HepG2 (cell line): Measurements from ENCODE around the gene ALDH18A1. TPM values are rescaled to one million over a fixed set of nuclear protein-coding genes. Genes with fewer than 3 reads are reported as not detected.

Experiments
- ASH2L ChIP-seq: fragments of 300-600, 200-600 bp; sonication (generic); IDR thresholded peaks from 2 replicates; pipeline ENCODE4 v1.7.0; 2017; ENCODE audit warnings: low read depth, mild to moderate bottlenecking, moderate library complexity, mixed read lengths, low read length; ENCODE audit not compliant: insufficient read length
- CREM ChIP-seq, 2 experiments: sonication (generic) in 1 of 2; formaldehyde crosslinking in 1 of 2; IDR thresholded peaks; 2 replicates each; pipeline versions ENCODE4 v1.4.0 to v1.6.1; 2016 to 2020; ENCODE audit warnings: antibody characterized with exemption in 1 of 2, mild to moderate bottlenecking in 1 of 2, missing genetic modification reagents in 1 of 2
- HMG20B ChIP-seq: conservative IDR thresholded peaks from 2 replicates; pipeline ENCODE4 v1.6.1; 2016; ENCODE audit warnings: missing genetic modification reagents, missing compliant biosample characterization
- JUND ChIP-seq: sonication (generic); formaldehyde crosslinking; IDR thresholded peaks from 2 replicates; pipeline ENCODE4 v1.8.0; 2022; ENCODE audit warnings: mild to moderate bottlenecking, missing genetic modification reagents
- KDM4B ChIP-seq: sonication (generic); formaldehyde crosslinking; IDR thresholded peaks from 2 replicates; pipeline ENCODE4 v1.4.0; 2020; ENCODE audit warnings: missing genetic modification reagents
- MED1 ChIP-seq: sonication (generic); formaldehyde crosslinking; IDR thresholded peaks from 2 replicates; pipeline ENCODE4 v1.4.0; 2020; ENCODE audit warnings: missing genetic modification reagents
- NFKB2 ChIP-seq: sonication (generic); formaldehyde crosslinking; IDR thresholded peaks from 2 replicates; pipeline ENCODE4 v1.4.0; 2020; ENCODE audit warnings: missing genetic modification reagents, borderline replicate concordance
- RFXANK ChIP-seq: IDR thresholded peaks from 2 replicates; pipeline ENCODE4 v1.6.1; 2016
- SPEN ChIP-seq: sonication (generic); formaldehyde crosslinking; IDR thresholded peaks from 2 replicates; pipeline ENCODE4 v1.5.1; 2020; ENCODE audit warnings: low read depth, mild to moderate bottlenecking, missing genetic modification reagents
- SRF ChIP-seq: IDR thresholded peaks from 2 replicates; pipeline ENCODE4 v1.6.1; 2011; ENCODE audit warnings: mild to moderate bottlenecking, low read depth, low read length, moderate library complexity
- SRSF4 ChIP-seq: fragments of 200-400 bp; formaldehyde crosslinking; IDR thresholded peaks from one replicate; pipeline ENCODE4 v1.6.1; 2018; ENCODE audit warnings: mild to moderate bottlenecking, low read depth, low read length, moderate library complexity; ENCODE audit not compliant: poor library complexity, severe bottlenecking
- TCF7 ChIP-seq: sonication (generic); IDR thresholded peaks from 2 replicates; pipeline ENCODE4 v1.6.1; 2016; ENCODE audit warnings: antibody characterized with exemption, low read depth
- TOE1 ChIP-seq: sonication (generic); formaldehyde crosslinking; IDR thresholded peaks from 2 replicates; pipeline ENCODE4 v1.4.0; 2020; ENCODE audit warnings: mild to moderate bottlenecking, missing genetic modification reagents
- ZBTB10 ChIP-seq: sonication (generic); formaldehyde crosslinking; IDR thresholded peaks from 2 replicates; pipeline ENCODE4 v1.4.0; 2020; ENCODE audit warnings: missing genetic modification reagents, borderline replicate concordance
- ZBTB42 ChIP-seq: sonication (generic); formaldehyde crosslinking; IDR thresholded peaks from 2 replicates; pipeline ENCODE4 v1.5.0; 2020; ENCODE audit warnings: mild to moderate bottlenecking, missing genetic modification reagents
- ZFP90 ChIP-seq: sonication (generic); formaldehyde crosslinking; IDR thresholded peaks from 2 replicates; pipeline ENCODE4 v1.8.0; 2022; ENCODE audit warnings: missing genetic modification reagents, mild to moderate bottlenecking, inconsistent platforms, borderline replicate concordance
- ZNF121 ChIP-seq: sonication (generic); formaldehyde crosslinking; IDR thresholded peaks from 2 replicates; pipeline ENCODE4 v1.5.0; 2020; ENCODE audit warnings: mild to moderate bottlenecking, missing genetic modification reagents
- ZNF605 ChIP-seq: sonication (generic); formaldehyde crosslinking; IDR thresholded peaks from 2 replicates; pipeline ENCODE4 v1.8.0; 2022; ENCODE audit warnings: mild to moderate bottlenecking, missing genetic modification reagents
- ZNF737 ChIP-seq: sonication (generic); formaldehyde crosslinking; IDR thresholded peaks from 2 replicates; pipeline ENCODE4 v1.5.0; 2020; ENCODE audit warnings: missing genetic modification reagents, mild to moderate bottlenecking, borderline replicate concordance
- ZNF850 ChIP-seq: sonication (generic); formaldehyde crosslinking; conservative IDR thresholded peaks from 2 replicates; pipeline ENCODE4 v1.9.0; 2021; ENCODE audit warnings: mild to moderate bottlenecking, missing genetic modification reagents
- polyA plus RNA-seq, 8 experiments: library from polyadenylated mRNA; depleted of rRNA in 3 of 8; stranded (reverse) in 7 of 8; unstranded in 1 of 8; fragments of >200 nt; fragmentation: Illumina TruSeq in 4 of 8; extraction: Trizol in 4 of 8; gene quantifications; 2 replicates each; pipeline versions ENCODE4 v1.2.1 to v1.2.3, GENCODE V29; 2011 to 2016; ENCODE audit warnings: low read depth in 4 of 8, missing spikeins in 1 of 8, mixed read lengths in 1 of 8; ENCODE audit not compliant: insufficient read depth in 1 of 8
- total RNA-seq, 5 experiments: library from RNA; depleted of rRNA; stranded (reverse); fragments of >200 nt; fragmentation: Illumina TruSeq; extraction: Trizol; gene quantifications; 2 replicates each; pipeline ENCODE4 v1.2.3, GENCODE V29; 2016; ENCODE audit warnings: low read depth in 1 of 5
- TF ChIP-seq, protein P1 (sequence below): sonication (generic); formaldehyde crosslinking; IDR thresholded peaks from 2 replicates; pipeline ENCODE4 v1.9.0; 2021; ENCODE audit warnings: missing genetic modification reagents, borderline replicate concordance
- TF ChIP-seq, protein P2 (sequence below): sonication (generic); formaldehyde crosslinking; IDR thresholded peaks from 2 replicates; pipeline ENCODE4 v1.5.1; 2020; ENCODE audit warnings: missing genetic modification reagents, mild to moderate bottlenecking, borderline replicate concordance

Gene ALDH18A1
- total and polyA plus RNA-seq, 2 of the 13 experiments (the other 11 are each of a cell fraction or from before 2014, with no cell fraction given) = 180 to 263 TPM

- no peak for TF ChIP-seq ZBTB42 (CRISPR knock-in tag)
- TF ChIP-seq MED1 (CRISPR knock-in tag) = peak; percentile 59
- no peak for TF ChIP-seq ZNF850
- TF ChIP-seq ZNF121 (CRISPR knock-in tag) = peak; percentile 33; the same call in 1 of the 2 replicates
- TF ChIP-seq TOE1 (CRISPR knock-in tag) = no peak
- TF ChIP-seq, protein P1, sequence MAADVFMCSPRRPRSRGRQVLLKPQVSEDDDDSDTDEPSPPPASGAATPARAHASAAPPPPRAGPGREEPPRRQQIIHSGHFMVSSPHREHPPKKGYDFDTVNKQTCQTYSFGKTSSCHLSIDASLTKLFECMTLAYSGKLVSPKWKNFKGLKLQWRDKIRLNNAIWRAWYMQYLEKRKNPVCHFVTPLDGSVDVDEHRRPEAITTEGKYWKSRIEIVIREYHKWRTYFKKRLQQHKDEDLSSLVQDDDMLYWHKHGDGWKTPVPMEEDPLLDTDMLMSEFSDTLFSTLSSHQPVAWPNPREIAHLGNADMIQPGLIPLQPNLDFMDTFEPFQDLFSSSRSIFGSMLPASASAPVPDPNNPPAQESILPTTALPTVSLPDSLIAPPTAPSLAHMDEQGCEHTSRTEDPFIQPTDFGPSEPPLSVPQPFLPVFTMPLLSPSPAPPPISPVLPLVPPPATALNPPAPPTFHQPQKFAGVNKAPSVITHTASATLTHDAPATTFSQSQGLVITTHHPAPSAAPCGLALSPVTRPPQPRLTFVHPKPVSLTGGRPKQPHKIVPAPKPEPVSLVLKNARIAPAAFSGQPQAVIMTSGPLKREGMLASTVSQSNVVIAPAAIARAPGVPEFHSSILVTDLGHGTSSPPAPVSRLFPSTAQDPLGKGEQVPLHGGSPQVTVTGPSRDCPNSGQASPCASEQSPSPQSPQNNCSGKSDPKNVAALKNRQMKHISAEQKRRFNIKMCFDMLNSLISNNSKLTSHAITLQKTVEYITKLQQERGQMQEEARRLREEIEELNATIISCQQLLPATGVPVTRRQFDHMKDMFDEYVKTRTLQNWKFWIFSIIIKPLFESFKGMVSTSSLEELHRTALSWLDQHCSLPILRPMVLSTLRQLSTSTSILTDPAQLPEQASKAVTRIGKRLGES (CRISPR knock-in tag) = 0 out of 2 replicates have a peak, but pooled peaks have one; percentile 53
- no peak for TF ChIP-seq HMG20B (CRISPR knock-in tag)
- no peak for TF ChIP-seq ASH2L
- TF ChIP-seq, protein P2, sequence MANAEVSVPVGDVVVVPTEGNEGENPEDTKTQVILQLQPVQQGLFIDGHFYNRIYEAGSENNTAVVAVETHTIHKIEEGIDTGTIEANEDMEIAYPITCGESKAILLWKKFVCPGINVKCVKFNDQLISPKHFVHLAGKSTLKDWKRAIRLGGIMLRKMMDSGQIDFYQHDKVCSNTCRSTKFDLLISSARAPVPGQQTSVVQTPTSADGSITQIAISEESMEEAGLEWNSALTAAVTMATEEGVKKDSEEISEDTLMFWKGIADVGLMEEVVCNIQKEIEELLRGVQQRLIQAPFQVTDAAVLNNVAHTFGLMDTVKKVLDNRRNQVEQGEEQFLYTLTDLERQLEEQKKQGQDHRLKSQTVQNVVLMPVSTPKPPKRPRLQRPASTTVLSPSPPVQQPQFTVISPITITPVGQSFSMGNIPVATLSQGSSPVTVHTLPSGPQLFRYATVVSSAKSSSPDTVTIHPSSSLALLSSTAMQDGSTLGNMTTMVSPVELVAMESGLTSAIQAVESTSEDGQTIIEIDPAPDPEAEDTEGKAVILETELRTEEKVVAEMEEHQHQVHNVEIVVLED (CRISPR knock-in tag) = peak; percentile 94
- TF ChIP-seq TCF7 = no peak
- no peak; the same call in 1 of the 2 replicates for TF ChIP-seq JUND (CRISPR knock-in tag)
- TF ChIP-seq RFXANK = no peak
- TF ChIP-seq ZNF737 (CRISPR knock-in tag) = no peak
- no peak for TF ChIP-seq SRSF4
- TF ChIP-seq SPEN (CRISPR knock-in tag) = peak; percentile 74
- TF ChIP-seq ZFP90 (CRISPR knock-in tag) = peak; percentile 89; the same call in 1 of the 2 replicates
- TF ChIP-seq NFKB2 = peak; percentile 42; the same call in 1 of the 2 replicates
- TF ChIP-seq SRF = 0 out of 2 replicates have a peak, but pooled peaks have one; percentile 13
- peak; percentile 50; the same call in 1 of the 2 replicates for TF ChIP-seq ZNF605 (CRISPR knock-in tag)
- no peak; the same call in 1 of the 2 replicates for TF ChIP-seq CREM (IDR thresholded peaks at IDR 0.05)
- no peak for TF ChIP-seq CREM (CRISPR knock-in tag; IDR thresholded peaks at IDR 0.05)
- TF ChIP-seq KDM4B (CRISPR knock-in tag) = no peak
- TF ChIP-seq ZBTB10 = 0 out of 2 replicates have a peak, but pooled peaks have one; percentile 28
These were observed at the start of gene ALDH18A1 (continued) for GRCh38 chr10:95656291-95657164.
